Spleen (tissue), 11 donors: ENCODE data around the gene APOA4. TPM values are rescaled to one million over a fixed set of nuclear protein-coding genes. Genes with fewer than 3 reads are reported as not detected.

Source experiments
- DNase-seq: peaks from one replicate; pipeline ENCODE4 v3.0.0-alpha.2; 2020
- H3K27ac ChIP-seq, 8 donors: fragments of 200-600 bp; sonication (generic) in 7 of 8; 1 replicate in 4 of 8; 2 replicates in 4 of 8; pipeline versions ENCODE4 v1.5.0 to v1.8.0; 2016 to 2021; ENCODE audit warnings: inconsistent platforms in 4 of 8, mild to moderate bottlenecking in 4 of 8, moderate library complexity in 1 of 8
- H3K27me3 ChIP-seq, 7 donors: fragments of 200-600 bp; sonication (generic) in 6 of 7; replicated peaks in 1 of 7; 1 replicate in 4 of 7; 2 replicates in 3 of 7; pipeline versions ENCODE4 v1.5.0 to v1.8.0; 2016 to 2021; ENCODE audit warnings: inconsistent platforms in 3 of 7, mild to moderate bottlenecking in 1 of 7
- H3K36me3 ChIP-seq, 6 donors: fragments of 200-600 bp; sonication (generic) in 5 of 6; 1 replicate in 4 of 6; 2 replicates in 2 of 6; pipeline versions ENCODE4 v1.5.0 to v1.8.0; 2016 to 2021; ENCODE audit warnings: inconsistent platforms in 2 of 6
- H3K4me1 ChIP-seq, 6 donors: fragments of 200-600 bp; sonication (generic) in 5 of 6; 1 replicate in 3 of 6; 2 replicates in 3 of 6; pipeline versions ENCODE4 v1.5.0 to v1.8.0; 2016 to 2021; ENCODE audit warnings: inconsistent platforms in 3 of 6
- H3K4me3 ChIP-seq, 8 donors: fragments of 200-600 bp; sonication (generic) in 7 of 8; 1 replicate in 4 of 8; 2 replicates in 4 of 8; pipeline versions ENCODE4 v1.5.0 to v1.8.0; 2016 to 2021; ENCODE audit warnings: inconsistent platforms in 4 of 8, mild to moderate bottlenecking in 4 of 8, moderate library complexity in 2 of 8
- H3K9me3 ChIP-seq, 8 donors: fragments of 200-600 bp; sonication (generic) in 7 of 8; 1 replicate in 4 of 8; 2 replicates in 4 of 8; pipeline versions ENCODE4 v1.5.0 to v1.8.0; 2016 to 2021; ENCODE audit warnings: inconsistent platforms in 4 of 8
- POLR2A ChIP-seq, 3 donors: fragments of 450-650 bp; IDR thresholded peaks; one replicate each; pipeline ENCODE4 v1.5.1; 2017; ENCODE audit warnings: antibody characterized with exemption in 3 of 3, mild to moderate bottlenecking in 1 of 3
- POLR2AphosphoS5 ChIP-seq, 3 donors: sonication (generic); formaldehyde crosslinking; IDR thresholded peaks; one replicate each; pipeline ENCODE4 v1.5.1; 2017; ENCODE audit warnings: antibody characterized with exemption in 3 of 3
- WGBS, 5 donors: extraction: QIAGEN DNeasy Blood & Tissue Kit in 3 of 5; methylation state at CpG; one replicate each; pipeline versions ENCODE4 v1.1.5 to v1.1.7; 2013 to 2018; 5-methylcytosine and 5-hydroxymethylcytosine counted together
- intact Hi-C: fragments of 100-400 bp; cut with DNase I; formaldehyde crosslinking; loops from one replicate; pipeline ENCODE4 v1.15.0; 2023; ENCODE audit warnings: low total_unique reads
- polyA plus RNA-seq, 3 donors: library from polyadenylated mRNA; stranded (reverse); fragments of 200-250 nt; gene quantifications; one replicate each; pipeline ENCODE4 v1.2.1, GENCODE V29; 2013
- total RNA-seq, 7 donors: library from RNA; depleted of rRNA in 3 of 7; stranded (reverse); fragments of >200 nt in 3 of 7; fragmentation: NEBNext Ultra II Directional in 4 of 7; extraction: Animal tissue kit (Norgen Biotek cat#: 25700) in 4 of 7; gene quantifications; one replicate each; pipeline versions ENCODE4 v1.1.0 to v1.2.1, GENCODE V29; 2016 to 2021
- TF ChIP-seq, protein P1 (sequence below), 11 experiments: fragments of 200-600 bp in 7 of 11; fragments of 450-650 bp in 4 of 11; sonication (generic) in 4 of 11; IDR thresholded peaks in 8 of 11; conservative IDR thresholded peaks in 3 of 11; 1 replicate in 7 of 11; 2 replicates in 4 of 11; pipeline versions ENCODE4 v1.4.0 to v1.8.0; 2016 to 2021; ENCODE audit warnings: antibody characterized with exemption in 11 of 11, inconsistent platforms in 4 of 11, mild to moderate bottlenecking in 1 of 11
- donor health status: healthy with polysubstance abuse.
- donor health status: DM: no; HTN: no; CAD: no; lungs with moderate emphysema.
- donor health status: DM: no; HTN: no; CAD: no.
- donor health status: Bipolar disorder and iron deficiency.
- donor health status: healthy.
- donor health status: DM: no; HTN: no; CAD: no.
- donor health status: DM: yes; HTN: yes; CAD: no.

Gene APOA4
- total and polyA plus RNA-seq, 10 donors = 0.05 to 0.16 TPM; not detected in 8

DNA sequence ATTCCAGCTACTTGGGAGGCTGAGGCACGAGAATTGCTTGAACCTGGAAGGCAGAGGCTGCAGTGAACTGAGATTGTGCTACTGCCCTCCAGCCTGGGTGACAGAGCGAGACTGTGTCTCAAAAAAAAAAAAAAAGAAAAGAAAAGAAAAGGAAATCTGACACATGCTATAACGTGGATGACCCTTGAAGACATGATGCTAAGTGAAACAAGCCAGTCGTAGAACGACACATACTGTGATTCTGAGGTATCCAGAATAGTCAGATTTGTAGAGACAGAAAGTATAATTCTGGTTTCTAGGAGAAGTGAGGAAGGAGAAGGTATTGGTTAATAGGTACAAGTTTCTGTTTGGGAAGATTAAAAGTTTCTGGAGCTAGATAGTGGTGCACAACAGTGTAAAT lies 24.7 kb downstream of the APOA4 start:
- 63 to 76% (median 73%) methylated on average over 5 of the region's 5 CpGs for WGBS, 5 donors
- no peak for DNase-seq
- intact Hi-C loops = no loop called here

DNA sequence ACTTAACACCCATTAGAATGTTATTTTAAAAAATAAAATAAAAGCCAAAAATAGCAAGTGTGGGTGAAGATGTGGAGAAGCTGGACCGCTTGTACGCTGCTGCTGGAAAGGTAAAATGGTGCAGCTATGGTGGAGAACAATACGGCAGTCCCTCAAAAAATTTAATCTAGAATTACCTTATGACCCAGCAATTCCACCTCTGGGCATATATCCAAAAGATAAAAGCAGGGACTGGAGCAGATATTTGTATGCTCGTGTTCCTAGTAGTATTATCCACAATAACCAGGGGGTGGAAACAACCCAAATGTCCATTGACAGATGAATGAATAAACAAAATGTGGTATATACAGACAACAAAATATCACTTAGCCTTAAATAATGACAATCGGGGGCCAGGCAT lies 25.3 kb downstream of the APOA4 start:
- no peak for TF ChIP-seq POLR2AphosphoS5 (IDR thresholded peaks at IDR 0.05)
- TF ChIP-seq, protein P1, sequence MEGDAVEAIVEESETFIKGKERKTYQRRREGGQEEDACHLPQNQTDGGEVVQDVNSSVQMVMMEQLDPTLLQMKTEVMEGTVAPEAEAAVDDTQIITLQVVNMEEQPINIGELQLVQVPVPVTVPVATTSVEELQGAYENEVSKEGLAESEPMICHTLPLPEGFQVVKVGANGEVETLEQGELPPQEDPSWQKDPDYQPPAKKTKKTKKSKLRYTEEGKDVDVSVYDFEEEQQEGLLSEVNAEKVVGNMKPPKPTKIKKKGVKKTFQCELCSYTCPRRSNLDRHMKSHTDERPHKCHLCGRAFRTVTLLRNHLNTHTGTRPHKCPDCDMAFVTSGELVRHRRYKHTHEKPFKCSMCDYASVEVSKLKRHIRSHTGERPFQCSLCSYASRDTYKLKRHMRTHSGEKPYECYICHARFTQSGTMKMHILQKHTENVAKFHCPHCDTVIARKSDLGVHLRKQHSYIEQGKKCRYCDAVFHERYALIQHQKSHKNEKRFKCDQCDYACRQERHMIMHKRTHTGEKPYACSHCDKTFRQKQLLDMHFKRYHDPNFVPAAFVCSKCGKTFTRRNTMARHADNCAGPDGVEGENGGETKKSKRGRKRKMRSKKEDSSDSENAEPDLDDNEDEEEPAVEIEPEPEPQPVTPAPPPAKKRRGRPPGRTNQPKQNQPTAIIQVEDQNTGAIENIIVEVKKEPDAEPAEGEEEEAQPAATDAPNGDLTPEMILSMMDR (IDR thresholded peaks at IDR 0.05 in 8 of 11, conservative IDR thresholded peaks at IDR 0.05 in 3 of 11) = no peak
- no peak for TF ChIP-seq POLR2A (IDR thresholded peaks at IDR 0.05)
- H3K4me3 ChIP-seq = no peak overlapping the region
- DNase-seq = no peak
- intact Hi-C loops = no loop called here
- H3K9me3 ChIP-seq = no peaks in the 10 kb centered on the region
- WGBS, 5 donors = 90 to 94% (median 92%) methylated on average over 5 of the region's 5 CpGs
- H3K36me3 ChIP-seq = no peaks in the 10 kb centered on the region
- H3K27ac ChIP-seq = no peak overlapping the region
- no peaks in the 10 kb centered on the region for H3K4me1 ChIP-seq
- H3K27me3 ChIP-seq = no peaks in the 10 kb centered on the region

More for the DNA sequence above, 24.7 kb downstream of the APOA4 start:
- Histone ChIP-seq H3K36me3 (no peaks in the 10 kb centered on the region), H3K27ac (no peak overlapping the region), H3K4me1 (no peaks in the 10 kb centered on the region), H3K27me3 (no peaks in the 10 kb centered on the region), H3K9me3 (no peaks in the 10 kb centered on the region), H3K4me3 (no peak overlapping the region)
- TF ChIP-seq POLR2AphosphoS5 (IDR thresholded peaks at IDR 0.05) (no peak), POLR2A (IDR thresholded peaks at IDR 0.05) (no peak)
- TF ChIP-seq, protein P1 (IDR thresholded peaks at IDR 0.05 in 8 of 11, conservative IDR thresholded peaks at IDR 0.05 in 3 of 11) = no peak

DNA sequence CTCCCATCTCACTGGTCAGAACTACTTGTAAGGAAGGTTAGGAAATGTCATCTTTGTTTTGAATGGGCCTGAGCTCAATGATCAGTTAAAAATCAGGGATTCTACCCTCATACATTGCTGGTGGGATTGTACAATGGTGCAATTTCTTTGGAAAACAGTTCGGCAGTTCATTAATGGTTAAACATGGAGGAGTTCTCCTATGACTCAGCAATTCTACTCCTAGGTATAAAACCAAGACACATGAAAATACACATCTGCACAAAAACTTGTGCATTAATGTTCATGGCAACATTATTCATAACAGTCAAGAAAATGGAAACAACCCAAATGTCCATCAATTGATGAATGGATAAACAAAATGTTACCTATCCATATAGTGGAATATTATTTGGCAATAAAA lies 26.6 kb downstream of the APOA4 start:
- WGBS, 5 donors = 64 to 90% (median 80%) methylated on average over 1 of the region's 1 CpG
- H3K4me1 ChIP-seq = peaks cover 0 to 4% (median 2%) of the 10 kb centered on the region in 6 donors
- H3K27ac ChIP-seq = no peak overlapping the region
- no peaks in the 10 kb centered on the region for H3K36me3 ChIP-seq
- no peak for DNase-seq
- peaks cover 0 to 3% (median 0%) of the 10 kb centered on the region in 7 donors for H3K27me3 ChIP-seq
- intact Hi-C loops = no loop called here
- no peak overlapping the region for H3K4me3 ChIP-seq
- no peaks in the 10 kb centered on the region for H3K9me3 ChIP-seq
- TF ChIP-seq, protein P1 (IDR thresholded peaks at IDR 0.05 in 8 of 11, conservative IDR thresholded peaks at IDR 0.05 in 3 of 11) = no peak
- no peak for TF ChIP-seq POLR2AphosphoS5 (IDR thresholded peaks at IDR 0.05)
- no peak for TF ChIP-seq POLR2A (IDR thresholded peaks at IDR 0.05)

DNA sequence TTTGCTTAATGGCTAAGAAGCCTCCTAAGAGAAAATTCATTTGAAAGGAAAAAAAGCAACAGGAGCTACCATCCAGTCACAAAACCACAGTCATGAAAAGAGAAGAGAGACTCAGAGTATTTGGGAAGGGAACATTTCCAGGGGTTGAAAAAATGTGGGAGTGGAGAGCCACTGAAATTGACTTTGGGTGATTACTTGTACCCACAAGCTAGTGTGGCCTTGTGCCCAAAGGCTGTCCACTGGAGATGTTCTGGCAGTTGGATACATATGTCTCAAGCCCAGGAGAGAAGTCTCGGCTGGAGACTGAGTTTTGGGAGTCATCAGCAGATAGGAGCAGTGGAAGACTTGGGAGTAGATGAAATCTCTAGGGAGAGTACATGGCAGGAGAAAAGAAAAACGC lies 28.3 kb downstream of the APOA4 start:
- DNase-seq = no peak
- intact Hi-C loops = no loop called here
- no peak overlapping the region for H3K27ac ChIP-seq
- TF ChIP-seq POLR2AphosphoS5 (IDR thresholded peaks at IDR 0.05) (no peak), POLR2A (IDR thresholded peaks at IDR 0.05) (no peak)
- TF ChIP-seq, protein P1 (IDR thresholded peaks at IDR 0.05 in 8 of 11, conservative IDR thresholded peaks at IDR 0.05 in 3 of 11) = no peak
- H3K4me1 ChIP-seq = peaks cover 0 to 15% (median 10%) of the 10 kb centered on the region in 6 donors
- no peaks in the 10 kb centered on the region for H3K36me3 ChIP-seq
- H3K9me3 ChIP-seq = no peaks in the 10 kb centered on the region
- 79 to 94% (median 84%) methylated on average over 2 of the region's 2 CpGs for WGBS, 5 donors
- H3K4me3 ChIP-seq = no peak overlapping the region
- peaks cover 0 to 19% (median 0%) of the 10 kb centered on the region in 7 donors for H3K27me3 ChIP-seq
